SK-N-SH (cell line): ENCODE results near the gene ASPSCR1. TPM values are rescaled to one million over a fixed set of nuclear protein-coding genes. Genes with fewer than 3 reads are reported as not detected.
A peak's percentile ranks its signal among the peaks of the same experiment; 100 is the strongest.

Experiments used
- CTCF ChIA-PET: fragments of 300-600, 350-600 bp; formaldehyde crosslinking; extraction: SDS; loops from one replicate; lab custom pipeline; 2021; lab: Yijun Ruan, JAX
- POLR2A ChIA-PET: fragments of 350-600 bp; sonication (Branson Sonifier 250); formaldehyde crosslinking; extraction: SDS; loops from one replicate; lab custom pipeline; 2020; ENCODE audit warnings: antibody characterized with exemption, inconsistent platforms; lab: Yijun Ruan, JAX
- DNase-seq: peaks from one replicate; pipeline ENCODE4 v3.0.0; 2012
- H2AFZ ChIP-seq: fragments of 200-600 bp; sonication (generic); 2 replicates; pipeline ENCODE4 v1.8.1; 2016; ENCODE audit warnings: antibody characterized with exemption, mild to moderate bottlenecking, low read depth
- H3F3A ChIP-seq: fragments of 200-600 bp; sonication (generic); replicated peaks from 2 replicates; pipeline ENCODE3; 2016; ENCODE audit warnings: antibody characterized with exemption, mild to moderate bottlenecking; ENCODE audit not compliant: insufficient read depth
- H3K27ac ChIP-seq, 2 experiments: fragments of 200-500 bp in 1 of 2; fragments of 200-600 bp in 1 of 2; sonication (Bioruptor generic) in 1 of 2; sonication (generic), shearing (Covaris generic) in 1 of 2; 2 replicates each; pipeline versions ENCODE4 v1.5.1 to v1.6.1; 2014 to 2016; ENCODE audit warnings: low read depth in 2 of 2, inconsistent platforms in 1 of 2, low read length in 1 of 2, mild to moderate bottlenecking in 1 of 2, mixed read lengths in 1 of 2
- H3K27me3 ChIP-seq: fragments of 200-600 bp; sonication (generic), shearing (Covaris generic); 2 replicates; pipeline ENCODE4 v1.6.1; 2016; ENCODE audit warnings: mixed run types; ENCODE audit not compliant: insufficient read depth
- H3K36me3 ChIP-seq, 2 experiments: fragments of 200-500 bp in 1 of 2; fragments of 200-600 bp in 1 of 2; sonication (Bioruptor generic) in 1 of 2; sonication (generic) in 1 of 2; replicated peaks in 1 of 2; 2 replicates each; pipeline versions ENCODE3 to v1.5.1; 2014 to 2016; ENCODE audit warnings: low read length in 1 of 2, mild to moderate bottlenecking in 1 of 2; ENCODE audit not compliant: insufficient read depth in 2 of 2, control insufficient read depth in 1 of 2
- H3K4me1 ChIP-seq, 2 experiments: fragments of 200-500 bp in 1 of 2; fragments of 200-600 bp in 1 of 2; sonication (Bioruptor generic) in 1 of 2; sonication (generic), shearing (Covaris generic) in 1 of 2; 2 replicates each; pipeline versions ENCODE4 v1.5.1 to v1.6.1; 2014 to 2016; ENCODE audit warnings: low read depth in 1 of 2, low read length in 1 of 2, mixed run types in 1 of 2; ENCODE audit not compliant: insufficient read depth in 2 of 2, control insufficient read depth in 1 of 2
- H3K4me2 ChIP-seq: fragments of 200-600 bp; sonication (generic), shearing (Covaris generic); 2 replicates; pipeline ENCODE4 v1.6.1; 2017; ENCODE audit warnings: mixed run types
- H3K4me3 ChIP-seq, 2 experiments: fragments of 200-500 bp in 1 of 2; fragments of 200-600 bp in 1 of 2; sonication (Bioruptor generic) in 1 of 2; sonication (generic), shearing (Covaris generic) in 1 of 2; 2 replicates each; pipeline versions ENCODE4 v1.5.1 to v1.8.1; 2014 to 2016; ENCODE audit warnings: low read depth in 2 of 2, inconsistent platforms in 1 of 2, low read length in 1 of 2, mild to moderate bottlenecking in 1 of 2, mixed read lengths in 1 of 2, moderate library complexity in 1 of 2
- H3K79me2 ChIP-seq: fragments of 200-600 bp; sonication (generic); 2 replicates; pipeline ENCODE4 v1.8.1; 2017; ENCODE audit warnings: mild to moderate bottlenecking; ENCODE audit not compliant: insufficient read depth
- H3K9ac ChIP-seq: fragments of 200-600 bp; sonication (generic); 2 replicates; pipeline ENCODE4 v1.6.1; 2017; ENCODE audit warnings: mixed run types
- H3K9me2 ChIP-seq: fragments of 200-600 bp; sonication (generic); 2 replicates; pipeline ENCODE4 v1.6.1; 2017; ENCODE audit warnings: mixed run types
- H3K9me3 ChIP-seq: fragments of 200-600 bp; sonication (generic); 2 replicates; pipeline ENCODE4 v1.6.1; 2017; ENCODE audit warnings: mixed run types, mild to moderate bottlenecking, moderate library complexity
- H4K20me1 ChIP-seq: fragments of 200-600 bp; sonication (generic); 2 replicates; pipeline ENCODE4 v1.6.1; 2017; ENCODE audit warnings: mild to moderate bottlenecking, mixed run types; ENCODE audit not compliant: insufficient read depth
- CHD2 ChIP-seq: fragments of 150-350 bp; IDR thresholded peaks from 2 replicates; pipeline ENCODE4 v1.6.1; 2018; ENCODE audit warnings: low read length; ENCODE audit not compliant: partially characterized antibody
- ELF1 ChIP-seq: IDR thresholded peaks from 2 replicates; pipeline ENCODE4 v1.4.0; 2012
- EP300 ChIP-seq, 2 experiments: IDR thresholded peaks; 2 replicates each; pipeline versions ENCODE4 v1.4.0 to v1.6.1; 2012; ENCODE audit warnings: borderline replicate concordance in 1 of 2, low read depth in 1 of 2, low read length in 1 of 2
- EZH2phosphoT487 ChIP-seq: fragments of 200-600 bp; sonication (generic); IDR thresholded peaks from 2 replicates; pipeline ENCODE4 v1.6.1; 2017; ENCODE audit warnings: low read depth, mixed run types, mild to moderate bottlenecking, antibody characterized with exemption, moderate library complexity, borderline replicate concordance
- FOXJ3 ChIP-seq: sonication (generic); formaldehyde crosslinking; IDR thresholded peaks from 2 replicates; pipeline ENCODE4 v1.5.1; 2020; ENCODE audit warnings: mild to moderate bottlenecking, missing genetic modification reagents
- FOXM1 ChIP-seq: IDR thresholded peaks from 2 replicates; pipeline ENCODE4 v1.4.0; 2012; ENCODE audit warnings: low read depth, mild to moderate bottlenecking
- GABPA ChIP-seq: IDR thresholded peaks from 2 replicates; pipeline ENCODE4 v1.4.0; 2012; ENCODE audit warnings: low read depth, mild to moderate bottlenecking
- GATA2 ChIP-seq: sonication (generic); formaldehyde crosslinking; IDR thresholded peaks from 2 replicates; pipeline ENCODE4 v1.5.0; 2020; ENCODE audit warnings: mild to moderate bottlenecking, missing genetic modification reagents
- JUND ChIP-seq: IDR thresholded peaks from 2 replicates; pipeline ENCODE4 v1.4.0; 2012
- MEF2A ChIP-seq: IDR thresholded peaks from 2 replicates; pipeline ENCODE4 v1.4.0; 2012; ENCODE audit warnings: low read depth, borderline replicate concordance
- MXI1 ChIP-seq: IDR thresholded peaks from 2 replicates; pipeline ENCODE4 v1.6.1; 2012; ENCODE audit warnings: mild to moderate bottlenecking, low read depth, low read length, improper control_type of control experiment
- NRF1 ChIP-seq: IDR thresholded peaks from 2 replicates; pipeline ENCODE4 v1.6.1; 2012; ENCODE audit warnings: low read depth, mild to moderate bottlenecking, low read length
- RAD21 ChIP-seq: IDR thresholded peaks from 2 replicates; pipeline ENCODE4 v1.6.1; 2012; ENCODE audit warnings: mild to moderate bottlenecking, low read length
- RFX5 ChIP-seq: IDR thresholded peaks from 2 replicates; pipeline ENCODE4 v1.6.1; 2012; ENCODE audit warnings: mild to moderate bottlenecking, improper control_type of control experiment, low read length
- SIN3A ChIP-seq: IDR thresholded peaks from 2 replicates; pipeline ENCODE4 v1.6.1; 2012; ENCODE audit warnings: low read depth, mild to moderate bottlenecking, low read length, moderate library complexity, borderline replicate concordance
- TAF1 ChIP-seq: IDR thresholded peaks from 2 replicates; pipeline ENCODE4 v1.6.1; 2012; ENCODE audit warnings: low read depth, mild to moderate bottlenecking, low read length, moderate library complexity, borderline replicate concordance
- TEAD4 ChIP-seq: IDR thresholded peaks from 2 replicates; pipeline ENCODE4 v1.4.0; 2012; ENCODE audit warnings: mild to moderate bottlenecking, borderline replicate concordance; ENCODE audit not compliant: insufficient read depth
- WGBS: methylation state at CpG from one replicate; pipeline ENCODE4 v1.1.6; 2017; ENCODE audit warnings: low lambda C conversion rate; 5-methylcytosine and 5-hydroxymethylcytosine counted together
- polyA plus RNA-seq, 3 experiments: library from polyadenylated mRNA; depleted of rRNA; stranded (reverse); fragments of >200 nt; gene quantifications; 2 replicates each; pipeline ENCODE4 v1.2.3, GENCODE V29; 2012
- TF ChIP-seq, protein P1 (sequence below): IDR thresholded peaks from 2 replicates; pipeline ENCODE4 v1.4.0; 2012; ENCODE audit warnings: low read depth, borderline replicate concordance
- TF ChIP-seq, protein P2 (sequence below): IDR thresholded peaks from 2 replicates; pipeline ENCODE4 v1.6.1; 2012; ENCODE audit warnings: mild to moderate bottlenecking, low read depth, low read length, moderate library complexity
- TF ChIP-seq, protein P3 (sequence below): IDR thresholded peaks from 2 replicates; pipeline ENCODE4 v1.4.0; 2012; ENCODE audit warnings: low read depth

Gene ASPSCR1
- polyA plus RNA-seq, 1 of the 3 experiments (the other 2 are of a cell fraction): 36.2 TPM

DNA sequence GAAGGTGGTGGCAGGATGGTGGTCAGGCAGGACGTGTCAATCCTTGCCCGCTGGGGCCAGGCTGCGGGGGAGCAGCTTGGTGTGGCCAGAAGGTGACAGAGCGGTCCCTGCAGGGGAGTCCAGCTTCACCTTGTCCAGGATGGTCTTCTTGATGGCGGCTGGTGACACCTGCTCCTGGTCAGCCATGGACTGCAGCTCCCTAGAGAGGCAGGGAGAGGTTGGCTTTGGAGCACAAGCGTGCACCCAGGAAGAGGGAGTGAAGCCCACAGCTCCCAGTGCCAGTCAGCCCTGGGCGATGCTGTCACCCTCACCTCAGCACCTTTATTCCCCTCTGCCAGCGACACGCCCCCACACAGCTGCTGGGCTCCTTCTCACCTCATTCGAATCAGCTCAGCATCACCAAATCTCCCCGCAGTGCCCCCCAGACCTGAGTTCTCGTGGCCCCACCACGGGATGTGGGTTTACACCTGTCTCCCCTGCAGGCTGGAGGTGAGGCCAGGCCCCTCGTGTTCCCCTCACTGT lies 44.2 kb upstream of the ASPSCR1 start:
- ChIA-PET POLR2A (interaction anchor here (1.1 to 2.1 kb wide), 2 partner anchors 64 to 88 kb away, joined by 3 to 7 read pairs; no protein-coding TSS in a partner anchor), CTCF (interaction anchor here (1.0 to 11.7 kb wide), 4 partner anchors 27 to 87 kb away, joined by 3 to 107 read pairs (median 12); partner anchors contain the start of gene NOTUM)
- no peak overlapping the region for H2AFZ ChIP-seq
- peaks cover 19% of the 10 kb centered on the region for H3K79me2 ChIP-seq
- H3K36me3 ChIP-seq: peaks cover 0 to 20% of the 10 kb centered on the region in 2 experiments
- peaks cover 21% of the 10 kb centered on the region for H3F3A ChIP-seq
- H3K4me3 ChIP-seq: no peak overlapping the region
- H3K4me2 ChIP-seq: no peak overlapping the region
- DNase-seq: no peak
- H3K9me2 ChIP-seq: no peaks in the 10 kb centered on the region
- H3K27me3 ChIP-seq: no peaks in the 10 kb centered on the region
- H3K27ac ChIP-seq: no peak overlapping the region
- TF ChIP-seq ELF1: no peak
- no peak for TF ChIP-seq FOXM1
- TF ChIP-seq CHD2: peak; percentile 16
- no peak for TF ChIP-seq MXI1
- H3K4me1 ChIP-seq: peaks cover 11 to 29% of the 10 kb centered on the region in 2 experiments; a peak in 2 of 4 replicates
- WGBS: 94% methylated on average over 14 of the region's 14 CpGs
- H3K9me3 ChIP-seq: no peaks in the 10 kb centered on the region
- H4K20me1 ChIP-seq: peaks cover 7% of the 10 kb centered on the region; the same call in 1 of the 2 replicates
- no peak overlapping the region for H3K9ac ChIP-seq

DNA sequence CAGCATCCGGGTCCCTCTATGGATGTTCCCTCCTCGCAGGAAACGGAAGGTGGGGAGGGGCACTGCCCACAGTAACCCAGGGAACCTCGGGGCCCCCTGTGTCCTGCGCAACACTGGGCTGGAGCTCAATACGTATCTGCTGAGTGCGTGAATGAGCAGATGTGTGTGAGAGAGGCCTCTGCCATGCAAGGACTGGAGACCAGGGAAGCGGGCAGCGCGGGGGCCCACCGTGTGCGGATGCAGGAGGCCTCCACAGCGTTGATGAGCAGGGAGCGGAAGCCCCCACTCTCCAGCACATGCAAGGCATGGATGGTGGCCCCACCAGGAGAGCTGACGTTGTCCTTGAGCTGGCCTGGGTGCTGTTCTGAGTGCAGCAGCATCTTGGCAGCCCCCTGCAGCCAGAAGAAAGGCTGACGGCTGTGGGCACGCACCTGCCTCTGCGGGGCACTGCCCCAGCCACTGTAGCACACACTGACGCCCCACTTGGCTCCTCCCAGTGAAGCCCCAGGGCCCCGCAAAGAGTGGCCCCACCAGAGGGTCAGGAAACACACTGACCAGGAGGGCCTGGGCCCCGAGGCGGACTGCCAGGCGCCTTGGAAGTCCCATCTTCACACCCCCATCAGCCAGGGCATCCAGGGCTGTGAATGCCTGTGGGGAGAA lies 43.2 kb upstream of the ASPSCR1 start:
- 98% methylated on average over 14 of the region's 23 CpGs for WGBS
- peaks cover 6 to 19% of the 10 kb centered on the region in 2 experiments; a peak in 2 of 4 replicates for H3K4me1 ChIP-seq
- TF ChIP-seq TAF1 (no peak), EP300 (IDR thresholded peaks at IDR 0.05; ENCODE audit: borderline replicate concordance in 1 of 2, low read depth in 1 of 2, low read length in 1 of 2) (no peak), NRF1 (no peak), MEF2A (no peak), SIN3A (no peak), EZH2phosphoT487 (no peak), RFX5 (no peak), MXI1 (no peak), FOXJ3 (CRISPR knock-in tag) (no peak), GABPA (no peak), RAD21 (no peak), CHD2 (no peak), ELF1 (no peak), TEAD4 (no peak), JUND (no peak), GATA2 (CRISPR knock-in tag) (no peak)
- TF ChIP-seq, protein P1, sequence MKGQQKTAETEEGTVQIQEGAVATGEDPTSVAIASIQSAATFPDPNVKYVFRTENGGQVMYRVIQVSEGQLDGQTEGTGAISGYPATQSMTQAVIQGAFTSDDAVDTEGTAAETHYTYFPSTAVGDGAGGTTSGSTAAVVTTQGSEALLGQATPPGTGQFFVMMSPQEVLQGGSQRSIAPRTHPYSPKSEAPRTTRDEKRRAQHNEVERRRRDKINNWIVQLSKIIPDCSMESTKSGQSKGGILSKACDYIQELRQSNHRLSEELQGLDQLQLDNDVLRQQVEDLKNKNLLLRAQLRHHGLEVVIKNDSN: no peak
- TF ChIP-seq, protein P2, sequence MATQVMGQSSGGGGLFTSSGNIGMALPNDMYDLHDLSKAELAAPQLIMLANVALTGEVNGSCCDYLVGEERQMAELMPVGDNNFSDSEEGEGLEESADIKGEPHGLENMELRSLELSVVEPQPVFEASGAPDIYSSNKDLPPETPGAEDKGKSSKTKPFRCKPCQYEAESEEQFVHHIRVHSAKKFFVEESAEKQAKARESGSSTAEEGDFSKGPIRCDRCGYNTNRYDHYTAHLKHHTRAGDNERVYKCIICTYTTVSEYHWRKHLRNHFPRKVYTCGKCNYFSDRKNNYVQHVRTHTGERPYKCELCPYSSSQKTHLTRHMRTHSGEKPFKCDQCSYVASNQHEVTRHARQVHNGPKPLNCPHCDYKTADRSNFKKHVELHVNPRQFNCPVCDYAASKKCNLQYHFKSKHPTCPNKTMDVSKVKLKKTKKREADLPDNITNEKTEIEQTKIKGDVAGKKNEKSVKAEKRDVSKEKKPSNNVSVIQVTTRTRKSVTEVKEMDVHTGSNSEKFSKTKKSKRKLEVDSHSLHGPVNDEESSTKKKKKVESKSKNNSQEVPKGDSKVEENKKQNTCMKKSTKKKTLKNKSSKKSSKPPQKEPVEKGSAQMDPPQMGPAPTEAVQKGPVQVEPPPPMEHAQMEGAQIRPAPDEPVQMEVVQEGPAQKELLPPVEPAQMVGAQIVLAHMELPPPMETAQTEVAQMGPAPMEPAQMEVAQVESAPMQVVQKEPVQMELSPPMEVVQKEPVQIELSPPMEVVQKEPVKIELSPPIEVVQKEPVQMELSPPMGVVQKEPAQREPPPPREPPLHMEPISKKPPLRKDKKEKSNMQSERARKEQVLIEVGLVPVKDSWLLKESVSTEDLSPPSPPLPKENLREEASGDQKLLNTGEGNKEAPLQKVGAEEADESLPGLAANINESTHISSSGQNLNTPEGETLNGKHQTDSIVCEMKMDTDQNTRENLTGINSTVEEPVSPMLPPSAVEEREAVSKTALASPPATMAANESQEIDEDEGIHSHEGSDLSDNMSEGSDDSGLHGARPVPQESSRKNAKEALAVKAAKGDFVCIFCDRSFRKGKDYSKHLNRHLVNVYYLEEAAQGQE: no peak
- TF ChIP-seq, protein P3, sequence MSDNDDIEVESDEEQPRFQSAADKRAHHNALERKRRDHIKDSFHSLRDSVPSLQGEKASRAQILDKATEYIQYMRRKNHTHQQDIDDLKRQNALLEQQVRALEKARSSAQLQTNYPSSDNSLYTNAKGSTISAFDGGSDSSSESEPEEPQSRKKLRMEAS: no peak
- no peak overlapping the region for H3K9ac ChIP-seq
- no peak overlapping the region for H3K4me2 ChIP-seq
- peaks cover 19% of the 10 kb centered on the region for H3K79me2 ChIP-seq
- ChIA-PET POLR2A (interaction anchor here (0.5 to 2.1 kb wide), 2 partner anchors 72 to 87 kb away, joined by 3 to 7 read pairs; no protein-coding TSS in a partner anchor), CTCF (interaction anchor here (0.8 to 11.7 kb wide), 8 partner anchors 22 to 102 kb away, joined by 3 to 107 read pairs (median 4); partner anchors contain the start of gene NOTUM)
- H3K27me3 ChIP-seq: no peaks in the 10 kb centered on the region
- peaks cover 0 to 20% of the 10 kb centered on the region in 2 experiments for H3K36me3 ChIP-seq
- H3F3A ChIP-seq: peaks cover 16% of the 10 kb centered on the region
- H3K4me3 ChIP-seq: no peak overlapping the region
- peaks cover 7% of the 10 kb centered on the region; the same call in 1 of the 2 replicates for H4K20me1 ChIP-seq
- no peak for DNase-seq
- no peak overlapping the region for H3K27ac ChIP-seq
- no peak overlapping the region for H2AFZ ChIP-seq
- H3K9me3 ChIP-seq: no peaks in the 10 kb centered on the region
- H3K9me2 ChIP-seq: no peaks in the 10 kb centered on the region
